Loucy (cell line): Measurements from ENCODE around the gene AWAT2.

Source experiments
- EZH2phosphoT487 ChIP-seq: fragments of 200-600 bp; IDR thresholded peaks from 2 replicates; pipeline ENCODE4 v1.6.1; 2018; ENCODE audit warnings: antibody characterized with exemption, mild to moderate bottlenecking, moderate library complexity, borderline replicate concordance
- TF ChIP-seq, protein P1 (sequence below): fragments of 200-600 bp; sonication (generic); conservative IDR thresholded peaks from 2 replicates; pipeline ENCODE4 v1.5.1; 2014; ENCODE audit warnings: mild to moderate bottlenecking, antibody characterized with exemption, low read length

DNA sequence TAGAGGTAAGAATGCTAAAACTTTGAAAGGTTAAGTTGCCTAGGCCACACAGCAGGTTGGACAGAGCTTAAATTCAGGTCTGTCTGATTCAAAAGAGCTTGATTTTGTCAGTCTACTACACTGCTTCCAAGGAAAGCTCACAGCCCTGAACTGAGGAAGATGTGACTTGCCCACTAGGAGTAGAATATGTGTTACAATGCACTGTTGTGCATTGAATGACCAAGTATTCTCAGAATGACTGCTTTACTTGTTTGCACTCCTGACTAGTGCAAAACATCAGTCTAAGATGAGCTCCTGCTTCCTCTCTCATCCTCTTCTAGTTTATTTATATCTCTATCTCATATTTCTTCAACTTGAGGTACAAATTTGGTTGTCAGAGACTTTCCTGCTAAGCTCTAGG lies 56.2 kb downstream of the AWAT2 start:
- TF ChIP-seq, protein P1, sequence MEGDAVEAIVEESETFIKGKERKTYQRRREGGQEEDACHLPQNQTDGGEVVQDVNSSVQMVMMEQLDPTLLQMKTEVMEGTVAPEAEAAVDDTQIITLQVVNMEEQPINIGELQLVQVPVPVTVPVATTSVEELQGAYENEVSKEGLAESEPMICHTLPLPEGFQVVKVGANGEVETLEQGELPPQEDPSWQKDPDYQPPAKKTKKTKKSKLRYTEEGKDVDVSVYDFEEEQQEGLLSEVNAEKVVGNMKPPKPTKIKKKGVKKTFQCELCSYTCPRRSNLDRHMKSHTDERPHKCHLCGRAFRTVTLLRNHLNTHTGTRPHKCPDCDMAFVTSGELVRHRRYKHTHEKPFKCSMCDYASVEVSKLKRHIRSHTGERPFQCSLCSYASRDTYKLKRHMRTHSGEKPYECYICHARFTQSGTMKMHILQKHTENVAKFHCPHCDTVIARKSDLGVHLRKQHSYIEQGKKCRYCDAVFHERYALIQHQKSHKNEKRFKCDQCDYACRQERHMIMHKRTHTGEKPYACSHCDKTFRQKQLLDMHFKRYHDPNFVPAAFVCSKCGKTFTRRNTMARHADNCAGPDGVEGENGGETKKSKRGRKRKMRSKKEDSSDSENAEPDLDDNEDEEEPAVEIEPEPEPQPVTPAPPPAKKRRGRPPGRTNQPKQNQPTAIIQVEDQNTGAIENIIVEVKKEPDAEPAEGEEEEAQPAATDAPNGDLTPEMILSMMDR = no peak
- no peak for TF ChIP-seq EZH2phosphoT487
